Calu3 (cell line): Measurements from ENCODE around the gene APPBP2. TPM values are rescaled to one million over a fixed set of nuclear protein-coding genes. Genes with fewer than 3 reads are reported as not detected.

Experiments used
- BruUV-seq: library from RNA; stranded (reverse); fragments of 400-500 nt; replicated peaks from 2 replicates; lab custom pipeline; 2021; lab: Mats Ljungman, UMichigan
- CTCF ChIA-PET: fragments of 300-600 bp; sonication (Branson Sonifier 250); formaldehyde crosslinking; loops from one replicate; lab custom pipeline; 2022; ENCODE audit warnings: antibody characterized with exemption; lab: Charles Lee
- DNase-seq: peaks from one replicate; pipeline ENCODE4 v3.0.0; 2022
- H3K27ac Mint-ChIP-seq: one replicate; pipeline ENCODE4 v1.8.0; 2022; ENCODE audit warnings: mixed read lengths; ENCODE audit not compliant: unreplicated experiment
- H3K27me3 Mint-ChIP-seq: one replicate; pipeline ENCODE4 v1.8.0; 2022; ENCODE audit warnings: mixed read lengths; ENCODE audit not compliant: unreplicated experiment
- H3K36me3 Mint-ChIP-seq: one replicate; pipeline ENCODE4 v1.8.0; 2022; ENCODE audit warnings: mild to moderate bottlenecking, moderate library complexity, mixed read lengths; ENCODE audit not compliant: insufficient read depth, unreplicated experiment
- H3K4me1 Mint-ChIP-seq: one replicate; pipeline ENCODE4 v1.8.0; 2022; ENCODE audit warnings: mild to moderate bottlenecking, low read depth, mixed read lengths; ENCODE audit not compliant: unreplicated experiment
- H3K4me3 Mint-ChIP-seq: one replicate; pipeline ENCODE4 v1.8.0; 2022; ENCODE audit warnings: mild to moderate bottlenecking, low read depth, moderate library complexity, mixed read lengths; ENCODE audit not compliant: unreplicated experiment
- H3K9me3 Mint-ChIP-seq: one replicate; pipeline ENCODE4 v1.8.0; 2022; ENCODE audit warnings: low read depth, mixed read lengths; ENCODE audit not compliant: unreplicated experiment
- CTCF ChIP-seq: fragments of 200-600 bp; IDR thresholded peaks from one replicate; pipeline ENCODE4 v1.8.0; 2022; ENCODE audit warnings: antibody characterized with exemption; ENCODE audit not compliant: unreplicated experiment
- intact Hi-C: fragments of 100-400 bp; cut with micrococcal nuclease; formaldehyde crosslinking; loops from one replicate; pipeline ENCODE4 v1.10.0; 2022; ENCODE audit not compliant: unreplicated experiment
- total RNA-seq: library from RNA; stranded (reverse); gene quantifications from 2 replicates; pipeline ENCODE4 v1.2.3, GENCODE V29; 2022

APPBP2 gene
- total RNA-seq, 1 experiment from 2014 or later: 24.3 TPM

GRCh38 chr17:60526726-60527125 is 684 bp upstream of the APPBP2 start:
- intact Hi-C loops: loop anchor here (5.0 kb wide), 2 partner anchors 36 to 111 kb away; no protein-coding TSS in a partner anchor
- no TSS peak for BruUV-seq
- CTCF ChIA-PET: interaction anchor here (1.0 kb wide), 1 partner anchor 43 kb away, joined by 3 read pairs; no protein-coding TSS in a partner anchor
- no peak for DNase-seq
- H3K27ac Mint-ChIP-seq: peak overlapping the region; percentile 87
- no peak for TF ChIP-seq CTCF
- H3K36me3 Mint-ChIP-seq: peaks cover 32% of the 10 kb centered on the region
- peaks cover 9% of the 10 kb centered on the region for H3K4me1 Mint-ChIP-seq
- H3K27me3 Mint-ChIP-seq: no peaks in the 10 kb centered on the region
- H3K4me3 Mint-ChIP-seq: peak overlapping the region; percentile 88
- H3K9me3 Mint-ChIP-seq: no peaks in the 10 kb centered on the region

GRCh38 chr17:60525328-60525684 is 736 bp downstream of the APPBP2 start:
- peak; percentile 2 for DNase-seq
- intact Hi-C loops: loop anchor here (5.0 kb wide), 2 partner anchors 37 to 112 kb away; no protein-coding TSS in a partner anchor

GRCh38 chr17:60524463-60525327 is 1.3 kb downstream of the APPBP2 start:
- H3K4me1 Mint-ChIP-seq: peaks cover 10% of the 10 kb centered on the region
- no peaks in the 10 kb centered on the region for H3K27me3 Mint-ChIP-seq
- intact Hi-C loops: loop anchor here (5.0 kb wide), 2 partner anchors 38 to 113 kb away; no protein-coding TSS in a partner anchor
- no peak for DNase-seq
- H3K36me3 Mint-ChIP-seq: peaks cover 27% of the 10 kb centered on the region
- TF ChIP-seq CTCF: no peak
- H3K27ac Mint-ChIP-seq: peak overlapping the region; percentile 87
- peak overlapping the region; percentile 88 for H3K4me3 Mint-ChIP-seq
- CTCF ChIA-PET: interaction anchor here (0.6 to 1.2 kb wide), 2 partner anchors 37 to 78 kb away, joined by 3 to 4 read pairs; no protein-coding TSS in a partner anchor
- TSS peak; percentile 54 for BruUV-seq
- H3K9me3 Mint-ChIP-seq: no peaks in the 10 kb centered on the region

More at GRCh38 chr17:60525328-60525684, 736 bp downstream of the APPBP2 start:
- no peak for TF ChIP-seq CTCF
- H3K4me1 Mint-ChIP-seq: peaks cover 10% of the 10 kb centered on the region
- peaks cover 27% of the 10 kb centered on the region for H3K36me3 Mint-ChIP-seq
- no peaks in the 10 kb centered on the region for H3K27me3 Mint-ChIP-seq
- H3K4me3 Mint-ChIP-seq: peak overlapping the region; percentile 88
- no peaks in the 10 kb centered on the region for H3K9me3 Mint-ChIP-seq
- BruUV-seq: no TSS peak
- H3K27ac Mint-ChIP-seq: peak overlapping the region; percentile 87
- CTCF ChIA-PET: interaction anchor here (0.6 to 1.2 kb wide), 2 partner anchors 37 to 77 kb away, joined by 3 to 4 read pairs; no protein-coding TSS in a partner anchor

GRCh38 chr17:60523822-60524221 is 2.2 kb downstream of the APPBP2 start:
- no peaks in the 10 kb centered on the region for H3K9me3 Mint-ChIP-seq
- peaks cover 27% of the 10 kb centered on the region for H3K36me3 Mint-ChIP-seq
- peak overlapping the region; percentile 88 for H3K4me3 Mint-ChIP-seq
- H3K27ac Mint-ChIP-seq: no peak overlapping the region
- no peak for DNase-seq
- CTCF ChIA-PET: no interaction called here
- no peaks in the 10 kb centered on the region for H3K27me3 Mint-ChIP-seq
- peaks cover 10% of the 10 kb centered on the region for H3K4me1 Mint-ChIP-seq
- no TSS peak for BruUV-seq
- no peak for TF ChIP-seq CTCF
- intact Hi-C loops: no loop called here
